Parathyroid adenoma (tissue), 2 donors: Measurements from ENCODE around the gene MERTK.
"Not testable (repeated sequence)": the region's sequence is repeated elsewhere in the genome, so short reads cannot be mapped to it uniquely, and the experiment has no call there.

ENCODE experiments used
- H2AFZ ChIP-seq: fragments of 300-600 bp; sonication (generic); one replicate; pipeline ENCODE4 v1.7.0; 2017; ENCODE audit warnings: antibody characterized with exemption, mild to moderate bottlenecking
- H3K27ac ChIP-seq: fragments of 300-600 bp; sonication (generic); one replicate; pipeline ENCODE4 v1.7.0; 2017
- H3K27me3 ChIP-seq: fragments of 300-600 bp; sonication (generic); one replicate; pipeline ENCODE4 v1.7.0; 2017; ENCODE audit warnings: low read length; ENCODE audit not compliant: control insufficient read depth, insufficient read depth
- H3K36me3 ChIP-seq: fragments of 300-600 bp; sonication (generic); one replicate; pipeline ENCODE4 v1.7.0; 2017; ENCODE audit warnings: low read length; ENCODE audit not compliant: control insufficient read depth, insufficient read depth
- H3K4me1 ChIP-seq: fragments of 300-600 bp; sonication (generic); one replicate; pipeline ENCODE4 v1.7.0; 2017; ENCODE audit warnings: control low read depth
- H3K4me2 ChIP-seq: fragments of 300-600 bp; sonication (generic); one replicate; pipeline ENCODE4 v1.7.0; 2017; ENCODE audit warnings: low read length
- H3K4me3 ChIP-seq: fragments of 300-600 bp; sonication (generic); one replicate; pipeline ENCODE4 v1.7.0; 2017; ENCODE audit warnings: low read depth, low read length
- H3K79me2 ChIP-seq: fragments of 300-600 bp; sonication (generic); one replicate; pipeline ENCODE4 v1.7.0; 2017; ENCODE audit warnings: control low read depth
- H3K9ac ChIP-seq: fragments of 300-600 bp; sonication (generic); one replicate; pipeline ENCODE4 v1.7.0; 2017; ENCODE audit warnings: mild to moderate bottlenecking
- H3K9me3 ChIP-seq: fragments of 300-600 bp; sonication (generic); one replicate; pipeline ENCODE4 v1.7.0; 2017; ENCODE audit warnings: low read length; ENCODE audit not compliant: control insufficient read depth
- TF ChIP-seq, protein P1 (sequence below): fragments of 300-600 bp; sonication (generic); IDR thresholded peaks from one replicate; pipeline ENCODE4 v1.7.0; 2017; ENCODE audit warnings: antibody characterized with exemption, mild to moderate bottlenecking
- donor health status: primary hyperparathyroidism.

MERTK gene

DNA sequence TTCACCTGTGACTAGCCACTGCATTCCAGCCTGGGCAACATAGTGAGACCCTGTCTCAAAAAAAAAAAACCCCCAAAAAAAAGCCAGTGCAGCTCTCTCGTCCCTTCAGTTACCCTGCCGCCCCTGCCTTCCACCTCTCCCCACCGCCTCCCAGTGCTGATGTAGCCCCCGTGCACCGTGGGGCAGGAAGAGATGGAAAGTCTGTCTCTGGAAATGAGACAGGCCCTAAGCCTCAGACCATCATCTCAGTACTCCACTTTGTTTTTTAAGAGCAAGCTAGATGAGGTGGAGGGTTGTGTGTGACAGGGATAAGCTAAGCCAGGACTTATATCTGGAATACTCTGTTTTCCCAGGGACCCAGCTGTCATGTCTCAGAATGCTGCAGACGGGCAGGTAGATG is 32.0 kb downstream of the MERTK start:
- Histone ChIP-seq H3K79me2 (no peaks in the 10 kb centered on the region), H3K27me3 (no peaks in the 10 kb centered on the region), H3K9me3 (no peaks in the 10 kb centered on the region), H3K4me1 (peaks cover 5% of the 10 kb centered on the region), H3K9ac (no peak overlapping the region), H3K4me2 (no peak overlapping the region), H3K4me3 (no peak overlapping the region), H3K36me3 (no peaks in the 10 kb centered on the region), H3K27ac (no peak overlapping the region), H2AFZ (no peak overlapping the region)
- TF ChIP-seq, protein P1, sequence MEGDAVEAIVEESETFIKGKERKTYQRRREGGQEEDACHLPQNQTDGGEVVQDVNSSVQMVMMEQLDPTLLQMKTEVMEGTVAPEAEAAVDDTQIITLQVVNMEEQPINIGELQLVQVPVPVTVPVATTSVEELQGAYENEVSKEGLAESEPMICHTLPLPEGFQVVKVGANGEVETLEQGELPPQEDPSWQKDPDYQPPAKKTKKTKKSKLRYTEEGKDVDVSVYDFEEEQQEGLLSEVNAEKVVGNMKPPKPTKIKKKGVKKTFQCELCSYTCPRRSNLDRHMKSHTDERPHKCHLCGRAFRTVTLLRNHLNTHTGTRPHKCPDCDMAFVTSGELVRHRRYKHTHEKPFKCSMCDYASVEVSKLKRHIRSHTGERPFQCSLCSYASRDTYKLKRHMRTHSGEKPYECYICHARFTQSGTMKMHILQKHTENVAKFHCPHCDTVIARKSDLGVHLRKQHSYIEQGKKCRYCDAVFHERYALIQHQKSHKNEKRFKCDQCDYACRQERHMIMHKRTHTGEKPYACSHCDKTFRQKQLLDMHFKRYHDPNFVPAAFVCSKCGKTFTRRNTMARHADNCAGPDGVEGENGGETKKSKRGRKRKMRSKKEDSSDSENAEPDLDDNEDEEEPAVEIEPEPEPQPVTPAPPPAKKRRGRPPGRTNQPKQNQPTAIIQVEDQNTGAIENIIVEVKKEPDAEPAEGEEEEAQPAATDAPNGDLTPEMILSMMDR, result no peak

DNA sequence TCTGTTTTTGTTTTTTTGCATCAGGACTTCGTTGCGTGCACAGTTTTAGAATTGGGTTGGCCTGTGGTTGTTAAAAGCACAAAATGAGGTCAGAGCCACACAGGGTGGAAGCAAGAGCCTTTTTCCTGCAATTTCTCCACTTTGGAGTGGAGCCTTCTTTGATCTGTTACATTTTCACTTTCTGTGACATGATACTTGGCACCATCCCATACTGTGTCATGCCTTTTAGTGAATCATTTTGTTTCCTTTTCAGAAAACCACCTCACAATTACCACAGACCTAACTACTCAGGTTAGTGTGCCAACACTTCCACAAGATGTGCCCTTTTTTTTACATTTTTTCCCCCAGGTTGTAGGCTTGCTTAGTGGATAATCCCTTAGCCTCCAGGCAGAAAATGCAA is 32.5 kb downstream of the MERTK start:
- Histone ChIP-seq H3K4me2 (no peak overlapping the region), H3K36me3 (no peaks in the 10 kb centered on the region), H3K9me3 (no peaks in the 10 kb centered on the region), H3K4me3 (no peak overlapping the region), H3K27ac (no peak overlapping the region), H3K79me2 (no peaks in the 10 kb centered on the region), H3K27me3 (no peaks in the 10 kb centered on the region), H2AFZ (no peak overlapping the region), H3K4me1 (peaks cover 5% of the 10 kb centered on the region), H3K9ac (no peak overlapping the region)
- TF ChIP-seq, protein P1, result no peak

DNA sequence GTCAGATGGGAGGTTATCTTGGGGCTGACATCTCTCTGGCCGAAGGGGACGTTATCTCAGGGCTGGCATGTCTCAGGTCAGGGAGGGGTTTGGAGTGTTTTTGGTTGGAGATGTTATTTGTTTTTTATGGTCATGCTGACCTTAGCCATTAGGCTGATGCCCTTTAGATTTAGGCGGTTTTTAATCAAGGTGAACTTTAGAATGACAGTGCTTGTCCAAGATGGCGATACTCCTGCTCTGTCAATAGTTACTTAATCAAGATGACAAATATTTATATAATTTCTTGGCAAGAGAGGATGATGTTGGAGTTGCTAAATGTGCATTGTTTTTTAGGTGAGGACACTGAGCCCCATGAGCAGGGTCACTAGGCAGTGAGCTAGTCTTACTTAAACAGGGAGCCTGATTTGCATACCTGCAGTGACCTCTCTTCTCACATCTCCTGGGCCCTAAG is 34.5 kb downstream of the MERTK start:
- H2AFZ ChIP-seq, result no peak overlapping the region
- H3K36me3 ChIP-seq, result no peaks in the 10 kb centered on the region
- no peak overlapping the region for H3K9ac ChIP-seq
- no peaks in the 10 kb centered on the region for H3K27me3 ChIP-seq
- H3K4me3 ChIP-seq, result no peak overlapping the region
- H3K79me2 ChIP-seq, result no peaks in the 10 kb centered on the region
- TF ChIP-seq, protein P1, result no peak
- no peaks in the 10 kb centered on the region for H3K9me3 ChIP-seq
- no peak overlapping the region for H3K27ac ChIP-seq
- H3K4me1 ChIP-seq, result no peaks in the 10 kb centered on the region
- no peak overlapping the region for H3K4me2 ChIP-seq

DNA sequence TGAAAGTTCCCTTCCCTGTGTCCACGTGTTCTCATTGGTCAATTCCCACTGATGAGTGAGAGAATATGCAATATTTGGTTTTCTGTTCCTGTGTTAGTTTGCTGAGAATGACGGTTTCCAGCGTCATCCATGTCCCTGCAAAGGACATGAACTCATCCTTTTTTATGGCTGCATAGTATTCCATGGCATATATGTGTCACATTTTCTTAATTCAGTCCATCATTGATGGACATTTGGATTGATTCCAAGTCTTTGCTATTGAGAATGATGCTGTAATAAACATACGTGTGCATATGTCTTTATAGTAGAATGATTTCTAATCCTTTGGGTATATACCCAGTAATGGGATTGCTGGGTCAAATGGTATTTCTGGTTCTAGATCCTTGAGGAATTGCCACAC is 35.5 kb downstream of the MERTK start:
- H3K4me2 ChIP-seq, H2AFZ ChIP-seq, H3K36me3 ChIP-seq, H3K79me2 ChIP-seq, H3K4me3 ChIP-seq, H3K27me3 ChIP-seq, H3K27ac ChIP-seq, H3K9me3 ChIP-seq, H3K4me1 ChIP-seq, H3K9ac ChIP-seq: not testable (repeated sequence)

DNA sequence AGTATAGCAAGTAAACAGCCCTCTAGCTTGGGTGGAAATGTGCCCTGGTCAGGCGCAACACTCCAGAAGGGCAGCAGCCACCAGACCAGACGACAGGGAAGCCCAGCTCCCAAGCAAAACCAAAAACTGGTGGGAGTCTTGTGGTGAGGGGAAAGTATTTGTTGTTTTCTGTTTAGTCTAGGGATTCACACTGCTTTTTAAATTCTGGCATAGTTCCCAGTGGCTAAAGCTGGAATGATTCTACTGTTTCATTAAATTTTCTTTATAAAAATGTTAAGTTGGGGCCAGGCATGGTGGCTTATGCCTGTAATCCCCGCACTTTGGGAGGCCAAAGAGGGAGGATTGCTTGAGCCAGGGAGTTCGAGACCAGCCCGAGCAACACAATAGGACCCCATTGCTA is 38.5 kb downstream of the MERTK start:
- no peak overlapping the region for H3K9ac ChIP-seq
- no peaks in the 10 kb centered on the region for H3K36me3 ChIP-seq
- no peaks in the 10 kb centered on the region for H3K79me2 ChIP-seq
- H3K27me3 ChIP-seq, result no peaks in the 10 kb centered on the region
- TF ChIP-seq, protein P1, result no peak
- no peaks in the 10 kb centered on the region for H3K9me3 ChIP-seq
- H3K4me2 ChIP-seq, result peak overlapping the region; percentile 6
- H2AFZ ChIP-seq, result no peak overlapping the region
- peak overlapping the region; percentile 26 for H3K27ac ChIP-seq
- H3K4me1 ChIP-seq, result peaks cover 2% of the 10 kb centered on the region
- H3K4me3 ChIP-seq, result no peak overlapping the region
